Effector memory CD8-positive, alpha-beta T cell (primary cell): ENCODE data around the gene GPR4.

Source experiments
- ATAC-seq: fragments of 150-1000 bp; cut with Tn5 transposase; replicated peaks from 2 replicates; pipeline ENCODE4 v1.10.0; 2021; ENCODE audit warnings: mild to moderate bottlenecking, moderate library complexity
- DNase-seq, 3 experiments: peaks; one replicate each; pipeline ENCODE4 v3.0.0; 2021
- H3K27ac Mint-ChIP-seq, 2 donors: one replicate each; pipeline ENCODE4 v1.8.0; 2022; ENCODE audit warnings: mild to moderate bottlenecking in 2 of 2, mixed read lengths in 2 of 2, moderate library complexity in 2 of 2
- H3K27me3 Mint-ChIP-seq, 2 donors: one replicate each; pipeline ENCODE4 v1.8.0; 2022; ENCODE audit warnings: mixed read lengths in 2 of 2
- H3K36me3 Mint-ChIP-seq: one replicate; pipeline ENCODE4 v1.8.0; 2022; ENCODE audit warnings: mild to moderate bottlenecking, moderate library complexity, mixed read lengths; ENCODE audit not compliant: insufficient read depth
- H3K4me1 Mint-ChIP-seq, 2 donors: one replicate each; pipeline ENCODE4 v1.8.0; 2022; ENCODE audit warnings: low read depth in 2 of 2, mixed read lengths in 2 of 2
- H3K4me3 Mint-ChIP-seq, 2 donors: one replicate each; pipeline ENCODE4 v1.8.0; 2022; ENCODE audit warnings: mild to moderate bottlenecking in 2 of 2, mixed read lengths in 2 of 2, moderate library complexity in 2 of 2
- H3K9me3 Mint-ChIP-seq, 2 donors: one replicate each; pipeline ENCODE4 v1.8.0; 2022; ENCODE audit warnings: mixed read lengths in 2 of 2

GPR4 gene

GRCh38 chr19:45542234-45542668, 59.8 kb downstream of the GPR4 start:
- H3K27me3 Mint-ChIP-seq, result no peaks in the 10 kb centered on the region
- no peak for DNase-seq
- H3K36me3 Mint-ChIP-seq, result no peaks in the 10 kb centered on the region
- ATAC-seq, result no peak
- no peak overlapping the region for H3K4me3 Mint-ChIP-seq
- H3K27ac Mint-ChIP-seq, result no peak overlapping the region
- no peaks in the 10 kb centered on the region for H3K9me3 Mint-ChIP-seq
- H3K4me1 Mint-ChIP-seq, result no peaks in the 10 kb centered on the region
